ENCODE measurements around the gene MRPL11.
A peak's percentile ranks its signal among the peaks of the same experiment; 100 is the strongest.

The MRPL11 gene

GRCh38 chr11:66409226-66409625 lies 29.4 kb downstream of the MRPL11 start:
- TF ChIP-seq, protein P1, sequence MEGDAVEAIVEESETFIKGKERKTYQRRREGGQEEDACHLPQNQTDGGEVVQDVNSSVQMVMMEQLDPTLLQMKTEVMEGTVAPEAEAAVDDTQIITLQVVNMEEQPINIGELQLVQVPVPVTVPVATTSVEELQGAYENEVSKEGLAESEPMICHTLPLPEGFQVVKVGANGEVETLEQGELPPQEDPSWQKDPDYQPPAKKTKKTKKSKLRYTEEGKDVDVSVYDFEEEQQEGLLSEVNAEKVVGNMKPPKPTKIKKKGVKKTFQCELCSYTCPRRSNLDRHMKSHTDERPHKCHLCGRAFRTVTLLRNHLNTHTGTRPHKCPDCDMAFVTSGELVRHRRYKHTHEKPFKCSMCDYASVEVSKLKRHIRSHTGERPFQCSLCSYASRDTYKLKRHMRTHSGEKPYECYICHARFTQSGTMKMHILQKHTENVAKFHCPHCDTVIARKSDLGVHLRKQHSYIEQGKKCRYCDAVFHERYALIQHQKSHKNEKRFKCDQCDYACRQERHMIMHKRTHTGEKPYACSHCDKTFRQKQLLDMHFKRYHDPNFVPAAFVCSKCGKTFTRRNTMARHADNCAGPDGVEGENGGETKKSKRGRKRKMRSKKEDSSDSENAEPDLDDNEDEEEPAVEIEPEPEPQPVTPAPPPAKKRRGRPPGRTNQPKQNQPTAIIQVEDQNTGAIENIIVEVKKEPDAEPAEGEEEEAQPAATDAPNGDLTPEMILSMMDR (IDR thresholded peaks at IDR 0.05; ENCODE audit: low read depth, low read length), result no peak
- no peak for DNase-seq (ENCODE audit: extremely low read depth, low read depth)

GRCh38 chr11:66408488-66409214 lies 30.0 kb downstream of the MRPL11 start:
- DNase-seq (ENCODE audit: extremely low read depth, low read depth), result peak; percentile 78
- TF ChIP-seq, protein P1 (IDR thresholded peaks at IDR 0.05; ENCODE audit: low read depth, low read length), result peak; percentile 100

- DNase-seq (ENCODE audit: extremely low read depth, low read depth), result no peak
- TF ChIP-seq, protein P1 (IDR thresholded peaks at IDR 0.05; ENCODE audit: low read depth, low read length), result no peak
Measured at GRCh38 chr11:66407651-66408050, 31.0 kb downstream of the MRPL11 start.

DNA sequence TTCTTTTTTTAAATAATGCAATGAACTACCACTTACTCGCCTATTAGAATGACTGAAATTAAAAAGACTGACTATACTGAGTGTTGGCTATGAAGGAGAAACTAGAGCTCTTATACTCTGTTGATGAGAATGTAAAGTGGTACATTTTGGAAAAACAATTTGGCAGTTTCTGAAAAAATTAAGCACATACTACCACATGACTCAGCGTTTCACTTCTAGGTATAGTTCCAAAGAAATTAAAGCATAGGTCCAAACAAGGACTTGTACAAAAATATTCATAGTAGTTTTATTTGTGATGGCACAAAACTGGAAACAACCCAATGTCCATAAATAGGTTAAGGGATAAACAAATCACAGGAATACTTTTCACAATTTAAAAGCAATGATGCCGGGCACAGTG lies 44.7 kb downstream of the MRPL11 start:
- TF ChIP-seq, protein P1 (IDR thresholded peaks at IDR 0.05; ENCODE audit: low read depth, low read length), result no peak
- DNase-seq (ENCODE audit: extremely low read depth, low read depth), result no peak

DNA sequence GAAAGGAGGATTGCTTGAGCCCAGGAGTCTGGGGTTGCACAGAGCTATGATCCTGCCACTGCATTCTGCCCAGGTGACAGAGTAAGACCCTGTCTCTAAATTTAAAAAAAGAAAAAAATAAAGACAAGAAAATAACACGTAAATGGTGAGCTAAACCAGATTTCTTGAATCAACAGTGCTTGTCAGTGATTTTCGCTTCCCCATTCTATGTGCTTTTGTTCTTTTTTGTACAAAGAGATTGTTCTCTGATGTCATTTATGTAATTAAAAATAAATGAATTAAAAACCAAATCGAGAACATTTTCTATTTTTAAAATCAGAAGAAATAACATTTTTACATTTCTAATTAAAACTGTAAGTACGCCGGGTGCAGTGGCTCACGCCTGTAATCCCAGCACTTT lies 47.3 kb downstream of the MRPL11 start:
- TF ChIP-seq, protein P1 (IDR thresholded peaks at IDR 0.05; ENCODE audit: low read depth, low read length), result no peak
- no peak for DNase-seq (ENCODE audit: extremely low read depth, low read depth)

- peak; percentile 44 for DNase-seq (ENCODE audit: extremely low read depth, low read depth)
- TF ChIP-seq, protein P1 (IDR thresholded peaks at IDR 0.05; ENCODE audit: low read depth, low read length), result peak; percentile 90
Measured at GRCh38 chr11:66388780-66389386, 49.8 kb downstream of the MRPL11 start.
